ENCODE measurements around the gene DCDC2B. TPM values are rescaled to one million over a fixed set of nuclear protein-coding genes. Genes with fewer than 3 reads are reported as not detected.

DCDC2B gene
- total RNA-seq, 2 experiments from 2014 or later = 0.14 TPM; not detected in 1

DNA sequence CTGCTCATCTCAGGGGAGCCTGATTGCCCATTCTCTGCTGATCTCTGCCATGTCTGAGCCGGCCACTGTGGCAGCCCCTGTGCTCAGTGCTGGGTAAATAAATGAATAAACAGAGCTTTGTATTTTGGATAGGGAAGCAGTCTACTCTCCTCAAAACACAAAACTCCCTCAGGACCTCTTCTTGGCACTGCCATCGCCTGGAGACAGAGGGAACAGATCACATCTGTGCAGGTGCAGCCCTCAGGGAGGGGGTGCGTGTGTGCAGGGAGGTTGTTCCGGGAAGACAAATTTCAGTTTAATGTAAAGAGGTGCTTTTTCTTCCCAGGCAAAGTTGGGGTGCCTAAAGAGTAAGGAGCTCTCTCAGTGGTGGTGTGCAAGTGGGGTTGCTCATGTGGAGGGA lies 30.4 kb downstream of the DCDC2B start:
- Histone ChIP-seq H3K27ac (ENCODE audit: low read depth in 1 of 2, low read length in 2 of 2) (no peak overlapping the region), H3K4me3 (ENCODE audit: low read length) (no peak overlapping the region), H3K4me1 (ENCODE audit: insufficient read depth, low read length) (peaks cover 32% of the 10 kb centered on the region), H3K36me3 (ENCODE audit: insufficient read depth, low read length) (no peaks in the 10 kb centered on the region), H3K9me3 (ENCODE audit: control insufficient read depth in 1 of 2, insufficient read depth in 1 of 2, low read length in 2 of 2) (no peaks in the 10 kb centered on the region), H3K27me3 (ENCODE audit: control insufficient read depth in 1 of 2, insufficient read depth in 2 of 2, low read length in 2 of 2) (no peaks in the 10 kb centered on the region)
- no peaks in the 10 kb centered on the region for H3K9me3 Mint-ChIP-seq
- H3K27me3 Mint-ChIP-seq = no peaks in the 10 kb centered on the region
- CTCF ChIA-PET = interaction anchor here (1.1 to 4.0 kb wide), 9 partner anchors 10 to 133 kb away, joined by 3 to 48 read pairs (median 10); partner anchors contain the start of genes HDAC1 and LCK
- peaks cover 4% of the 10 kb centered on the region for H3K36me3 Mint-ChIP-seq (ENCODE audit: low read depth)
- TF ChIP-seq, protein P1, sequence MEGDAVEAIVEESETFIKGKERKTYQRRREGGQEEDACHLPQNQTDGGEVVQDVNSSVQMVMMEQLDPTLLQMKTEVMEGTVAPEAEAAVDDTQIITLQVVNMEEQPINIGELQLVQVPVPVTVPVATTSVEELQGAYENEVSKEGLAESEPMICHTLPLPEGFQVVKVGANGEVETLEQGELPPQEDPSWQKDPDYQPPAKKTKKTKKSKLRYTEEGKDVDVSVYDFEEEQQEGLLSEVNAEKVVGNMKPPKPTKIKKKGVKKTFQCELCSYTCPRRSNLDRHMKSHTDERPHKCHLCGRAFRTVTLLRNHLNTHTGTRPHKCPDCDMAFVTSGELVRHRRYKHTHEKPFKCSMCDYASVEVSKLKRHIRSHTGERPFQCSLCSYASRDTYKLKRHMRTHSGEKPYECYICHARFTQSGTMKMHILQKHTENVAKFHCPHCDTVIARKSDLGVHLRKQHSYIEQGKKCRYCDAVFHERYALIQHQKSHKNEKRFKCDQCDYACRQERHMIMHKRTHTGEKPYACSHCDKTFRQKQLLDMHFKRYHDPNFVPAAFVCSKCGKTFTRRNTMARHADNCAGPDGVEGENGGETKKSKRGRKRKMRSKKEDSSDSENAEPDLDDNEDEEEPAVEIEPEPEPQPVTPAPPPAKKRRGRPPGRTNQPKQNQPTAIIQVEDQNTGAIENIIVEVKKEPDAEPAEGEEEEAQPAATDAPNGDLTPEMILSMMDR (IDR thresholded peaks at IDR 0.05) = no peak
- peaks cover 25% of the 10 kb centered on the region for H3K4me1 Mint-ChIP-seq (ENCODE audit: low read depth)
- intact Hi-C loops (cut with DNase I, micrococcal nuclease) = loop anchor here in 1 of 2 experiments (5.0 kb wide), 1 partner anchor 173 kb away; no protein-coding TSS in a partner anchor
- ATAC-seq (ENCODE audit: poor library complexity) (no peak), DNase-seq (no peak)
- POLR2A ChIA-PET = interaction anchor here (2.1 to 21.2 kb wide), 6 partner anchors 10 to 155 kb away, joined by 10 to 543 read pairs (median 22); partner anchors contain the start of genes BSDC1, LCK and MARCKSL1
- H3K4me3 Mint-ChIP-seq = peak overlapping the region; percentile 94
- no peak overlapping the region for H3K27ac Mint-ChIP-seq

DNA sequence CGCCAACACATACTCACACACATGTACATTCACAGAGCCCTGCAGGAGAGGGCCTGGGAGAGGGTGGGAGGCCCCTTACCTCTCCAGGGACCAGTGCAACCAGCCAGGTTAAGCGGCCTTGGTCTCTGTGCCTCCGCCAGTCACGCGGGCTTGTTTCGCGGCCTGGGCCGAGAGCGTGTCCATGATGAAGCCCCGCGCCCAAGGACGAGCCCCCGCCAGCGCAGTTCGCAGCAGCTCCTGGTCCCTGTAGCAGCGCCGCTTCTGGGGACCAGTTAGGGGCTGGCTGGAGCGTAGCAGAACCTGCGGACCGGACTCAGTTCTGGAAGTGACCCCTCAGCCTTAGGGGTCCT lies 30.9 kb downstream of the DCDC2B start:
- Histone ChIP-seq H3K4me1 (ENCODE audit: insufficient read depth, low read length) (peaks cover 32% of the 10 kb centered on the region), H3K4me3 (ENCODE audit: low read length) (peak overlapping the region; percentile 90), H3K27ac (ENCODE audit: low read depth in 1 of 2, low read length in 2 of 2) (no peak overlapping the region), H3K27me3 (ENCODE audit: control insufficient read depth in 1 of 2, insufficient read depth in 2 of 2, low read length in 2 of 2) (no peaks in the 10 kb centered on the region), H3K9me3 (ENCODE audit: control insufficient read depth in 1 of 2, insufficient read depth in 1 of 2, low read length in 2 of 2) (no peaks in the 10 kb centered on the region), H3K36me3 (ENCODE audit: insufficient read depth, low read length) (no peaks in the 10 kb centered on the region)
- Mint-ChIP-seq H3K4me1 (ENCODE audit: low read depth) (peaks cover 25% of the 10 kb centered on the region), H3K27ac (peak overlapping the region; percentile 64), H3K9me3 (no peaks in the 10 kb centered on the region), H3K36me3 (ENCODE audit: low read depth) (peaks cover 4% of the 10 kb centered on the region), H3K4me3 (peak overlapping the region; percentile 94), H3K27me3 (no peaks in the 10 kb centered on the region)
- POLR2A ChIA-PET = interaction anchor here (0.7 to 21.2 kb wide), 20 partner anchors 8 to 155 kb away, joined by 3 to 543 read pairs (median 7); partner anchors contain the start of genes BSDC1, CCDC28B, HDAC1 and LCK
- CTCF ChIA-PET = interaction anchor here (0.8 to 4.0 kb wide), 22 partner anchors 10 to 132 kb away, joined by 3 to 48 read pairs (median 8); partner anchors contain the start of genes HDAC1, LCK and MARCKSL1
- TF ChIP-seq, protein P1 (IDR thresholded peaks at IDR 0.05) = no peak
- intact Hi-C loops (cut with DNase I, micrococcal nuclease) = loop anchor here (1.0 to 5.0 kb wide), 4 partner anchors 11 to 173 kb away; partner anchors contain the start of gene MARCKSL1 (in 1 of the 2)
- ATAC-seq (ENCODE audit: poor library complexity) (no peak), DNase-seq (no peak)

DNA sequence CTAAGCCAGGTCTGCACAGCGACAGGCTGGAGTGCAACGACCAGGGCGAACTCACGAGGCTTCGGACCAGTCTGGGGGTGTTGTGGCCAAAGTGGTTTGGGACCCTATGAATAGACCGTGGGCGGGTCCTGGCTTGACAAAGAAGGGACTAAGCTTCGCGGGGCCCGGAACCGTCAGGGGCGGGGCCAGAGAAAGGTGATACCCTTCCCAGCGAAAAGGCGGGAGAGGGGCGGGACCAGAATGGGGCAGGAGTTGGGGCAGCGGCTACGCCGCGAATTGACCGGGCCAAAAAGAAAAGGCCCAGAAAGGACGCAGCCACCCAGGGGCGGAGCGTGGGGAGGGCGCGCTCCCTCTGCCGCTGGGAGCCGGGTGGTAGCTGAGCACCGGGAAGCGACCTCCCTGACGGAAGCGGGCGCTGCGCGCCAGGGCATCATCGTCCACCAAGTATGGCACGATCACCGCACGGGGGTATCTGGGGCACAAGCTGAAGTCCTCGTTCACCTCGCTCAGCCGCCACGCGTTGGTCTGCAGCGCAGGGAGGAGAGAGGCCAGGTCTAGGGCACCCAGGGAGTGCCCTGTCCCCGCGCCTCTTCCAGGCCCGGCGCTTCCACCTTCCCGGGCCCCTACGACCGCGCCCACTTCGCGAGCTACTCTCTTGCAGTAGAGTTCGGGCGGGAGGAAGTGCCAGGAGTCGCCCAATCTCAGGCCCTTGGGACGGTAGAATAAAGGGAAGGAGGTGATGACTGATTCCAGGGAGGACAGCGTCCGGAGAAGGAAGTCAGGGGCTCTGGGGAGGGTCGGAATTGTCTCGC lies 31.5 kb downstream of the DCDC2B start:
- Histone ChIP-seq H3K4me3 (ENCODE audit: low read length) (peak overlapping the region; percentile 90), H3K4me1 (ENCODE audit: insufficient read depth, low read length) (peaks cover 33% of the 10 kb centered on the region), H3K27ac (ENCODE audit: low read depth in 1 of 2, low read length in 2 of 2) (peak overlapping the region; percentile 15 to 50), H3K9me3 (ENCODE audit: control insufficient read depth in 1 of 2, insufficient read depth in 1 of 2, low read length in 2 of 2) (no peaks in the 10 kb centered on the region), H3K27me3 (ENCODE audit: control insufficient read depth in 1 of 2, insufficient read depth in 2 of 2, low read length in 2 of 2) (no peaks in the 10 kb centered on the region), H3K36me3 (ENCODE audit: insufficient read depth, low read length) (no peaks in the 10 kb centered on the region)
- peaks cover 25% of the 10 kb centered on the region for H3K4me1 Mint-ChIP-seq (ENCODE audit: low read depth)
- no peaks in the 10 kb centered on the region for H3K9me3 Mint-ChIP-seq
- peak; percentile 75 for ATAC-seq (ENCODE audit: poor library complexity)
- H3K4me3 Mint-ChIP-seq = peak overlapping the region; percentile 94
- peaks cover 4% of the 10 kb centered on the region for H3K36me3 Mint-ChIP-seq (ENCODE audit: low read depth)
- H3K27me3 Mint-ChIP-seq = no peaks in the 10 kb centered on the region
- peak overlapping the region; percentile 64 for H3K27ac Mint-ChIP-seq
- ChIA-PET POLR2A (interaction anchor here (0.7 to 21.2 kb wide), 26 partner anchors 9 to 168 kb away, joined by 3 to 543 read pairs (median 6); partner anchors contain the start of genes BSDC1, CCDC28B, HDAC1 and LCK), CTCF (interaction anchor here (0.7 to 4.0 kb wide), 27 partner anchors 9 to 146 kb away, joined by 3 to 48 read pairs (median 6); partner anchors contain the start of genes HDAC1, LCK and MARCKSL1)
- TF ChIP-seq, protein P1 (IDR thresholded peaks at IDR 0.05) = peak; percentile 52
- intact Hi-C loops (cut with DNase I, micrococcal nuclease) = loop anchor here (1.0 to 5.0 kb wide), 3 partner anchors 10 to 97 kb away; partner anchors contain the start of gene MARCKSL1 (in 1 of the 2)
- peak in 13 of 14 experiments; percentile 38 to 86 (median 63) for DNase-seq

All from CD4-positive, alpha-beta T cell (primary cell).